CD14-positive monocyte (primary cell): ENCODE measurements around the gene DPP6. TPM values are rescaled to one million over a fixed set of nuclear protein-coding genes. Genes with fewer than 3 reads are reported as not detected.

Experiments
- DNase-seq, 3 donors: peaks; one replicate each; pipeline ENCODE4 v3.0.0-alpha.2; 2011 to 2022
- H2AFZ ChIP-seq: 2 replicates; pipeline ENCODE4 v1.6.0; 2012; ENCODE audit warnings: mild to moderate bottlenecking, low read depth, low read length, inconsistent platforms; ENCODE audit not compliant: insufficient read depth, poor library complexity, severe bottlenecking
- H3K27ac ChIP-seq, 2 donors: 1 replicate in 1 of 2; 2 replicates in 1 of 2; pipeline ENCODE4 v1.5.1; 2012 to 2013; ENCODE audit warnings: low read length in 2 of 2, control low read depth in 1 of 2, inconsistent platforms in 1 of 2, low read depth in 1 of 2, mild to moderate bottlenecking in 1 of 2
- H3K27me3 ChIP-seq, 2 donors: one replicate each; pipeline versions ENCODE4 v1.6.0 to v1.6.1; 2011 to 2013; ENCODE audit warnings: low read length in 2 of 2; ENCODE audit not compliant: control insufficient read depth in 2 of 2, insufficient read depth in 2 of 2
- H3K36me3 ChIP-seq, 2 donors: replicated peaks in 1 of 2; 1 replicate in 1 of 2; 2 replicates in 1 of 2; pipeline versions ENCODE4 v1.5.1 to v1.6.1; 2012 to 2013; ENCODE audit warnings: low read length in 2 of 2, control low read depth in 1 of 2, inconsistent platforms in 1 of 2, mild to moderate bottlenecking in 1 of 2; ENCODE audit not compliant: insufficient read depth in 2 of 2, control insufficient read depth in 1 of 2
- H3K4me1 ChIP-seq, 2 donors: 1 replicate in 1 of 2; 2 replicates in 1 of 2; pipeline versions ENCODE4 v1.5.1 to v1.6.1; 2012 to 2013; ENCODE audit warnings: low read length in 2 of 2, control low read depth in 1 of 2, inconsistent platforms in 1 of 2, mild to moderate bottlenecking in 1 of 2, moderate library complexity in 1 of 2; ENCODE audit not compliant: insufficient read depth in 2 of 2, control insufficient read depth in 1 of 2
- H3K4me2 ChIP-seq: replicated peaks from 2 replicates; pipeline ENCODE3; 2012; ENCODE audit warnings: low read length, moderate library complexity, mild to moderate bottlenecking; ENCODE audit not compliant: poor library complexity, severe bottlenecking; ENCODE audit errors: extremely low read depth
- H3K4me3 ChIP-seq, 3 experiments: fragments of 200-600 bp in 1 of 3; sonication (generic) in 1 of 3; replicated peaks in 1 of 3; 1 replicate in 2 of 3; 2 replicates in 1 of 3; pipeline ENCODE4 v1.5.1; 2011 to 2013; ENCODE audit warnings: low read length in 3 of 3, mild to moderate bottlenecking in 3 of 3, control low read depth in 2 of 3, low read depth in 2 of 3, inconsistent platforms in 1 of 3, moderate library complexity in 1 of 3
- H3K79me2 ChIP-seq: 2 replicates; pipeline ENCODE4 v1.6.0; 2012; ENCODE audit warnings: mild to moderate bottlenecking, control low read depth, inconsistent platforms, low read length, moderate library complexity; ENCODE audit not compliant: insufficient read depth
- H3K9ac ChIP-seq: 2 replicates; pipeline ENCODE4 v1.6.0; 2017; ENCODE audit warnings: low read length, mild to moderate bottlenecking; ENCODE audit not compliant: insufficient read depth, poor library complexity, severe bottlenecking
- H3K9me3 ChIP-seq, 2 donors: replicated peaks in 1 of 2; 1 replicate in 1 of 2; 2 replicates in 1 of 2; pipeline versions ENCODE4 v1.5.1 to v1.6.1; 2012 to 2013; ENCODE audit warnings: low read length in 2 of 2, control low read depth in 1 of 2; ENCODE audit not compliant: control insufficient read depth in 1 of 2, insufficient read depth in 1 of 2
- H4K20me1 ChIP-seq: 2 replicates; pipeline ENCODE4 v1.6.0; 2012; ENCODE audit warnings: mild to moderate bottlenecking, low read length, control low read depth, moderate library complexity; ENCODE audit not compliant: insufficient read depth
- H3K27ac Mint-ChIP-seq, 7 donors: one replicate each; pipeline ENCODE4 v1.8.0; 2020; ENCODE audit warnings: mild to moderate bottlenecking in 7 of 7, mixed read lengths in 7 of 7, moderate library complexity in 6 of 7, inconsistent platforms in 2 of 7
- H3K27me3 Mint-ChIP-seq, 3 donors: one replicate each; pipeline ENCODE4 v1.8.0; 2021 to 2022; ENCODE audit warnings: low read depth in 3 of 3, mild to moderate bottlenecking in 3 of 3, mixed read lengths in 3 of 3, moderate library complexity in 3 of 3, inconsistent platforms in 1 of 3
- H3K36me3 Mint-ChIP-seq, 2 donors: one replicate each; pipeline ENCODE4 v1.8.0; 2020; ENCODE audit warnings: mixed read lengths in 2 of 2, inconsistent platforms in 1 of 2, mild to moderate bottlenecking in 1 of 2
- H3K4me1 Mint-ChIP-seq: one replicate; pipeline ENCODE4 v1.8.0; 2020; ENCODE audit warnings: mild to moderate bottlenecking, mixed read lengths
- H3K4me3 Mint-ChIP-seq, 2 donors: one replicate each; pipeline ENCODE4 v1.8.0; 2020; ENCODE audit warnings: mild to moderate bottlenecking in 2 of 2, mixed read lengths in 2 of 2, moderate library complexity in 1 of 2
- H3K9me3 Mint-ChIP-seq, 7 donors: one replicate each; pipeline ENCODE4 v1.8.0; 2020 to 2022; ENCODE audit warnings: mixed read lengths in 7 of 7, mild to moderate bottlenecking in 6 of 7, moderate library complexity in 6 of 7, inconsistent platforms in 2 of 7
- WGBS: methylation state at CpG from one replicate; pipeline ENCODE4 v1.1.5; 2013; ENCODE audit warnings: missing lambda C conversion rate; ENCODE audit not compliant: insufficient coverage; 5-methylcytosine and 5-hydroxymethylcytosine counted together
- intact Hi-C, 2 donors: fragments of 100-400 bp; cut with micrococcal nuclease; formaldehyde crosslinking; loops; one replicate each; pipeline versions ENCODE4 v1.15.0 to v1.15.1; 2023
- polyA plus RNA-seq, 3 donors: library from polyadenylated mRNA; depleted of rRNA in 1 of 3; unstranded in 2 of 3; stranded (reverse) in 1 of 3; fragments of 300-500 nt in 2 of 3; fragments of >200 nt in 1 of 3; fragmentation: Illumina TruSeq in 2 of 3; gene quantifications; 1 replicate in 2 of 3; 2 replicates in 1 of 3; pipeline ENCODE4 v1.2.3, GENCODE V29; 2012 to 2021
- TF ChIP-seq, protein P1 (sequence below): fragments of 200-600 bp; IDR thresholded peaks from one replicate; pipeline ENCODE4 v1.8.0; 2022; ENCODE audit warnings: antibody characterized with exemption, mild to moderate bottlenecking

Gene DPP6
- polyA plus RNA-seq, 3 donors = not detected

DNA sequence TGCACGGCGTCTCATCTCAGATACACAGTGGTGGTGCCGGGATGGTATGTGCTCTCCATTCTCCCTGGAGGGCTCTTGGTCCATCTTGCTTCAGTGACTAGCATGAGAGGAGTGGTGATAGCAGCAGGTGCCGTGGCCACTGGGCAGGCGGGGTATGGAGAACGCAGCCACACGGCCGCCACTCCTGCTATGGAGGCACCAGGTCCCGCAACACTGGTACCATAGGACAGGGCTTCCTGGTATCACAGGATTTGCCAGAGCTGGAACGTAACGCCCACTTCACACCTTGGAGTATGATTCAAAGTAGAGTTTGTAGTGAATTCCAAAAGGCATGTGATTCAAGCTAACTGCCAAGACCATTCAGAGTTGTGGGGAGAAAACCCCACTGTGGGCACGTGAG, 284.1 kb downstream of the DPP6 start:
- TF ChIP-seq, protein P1, sequence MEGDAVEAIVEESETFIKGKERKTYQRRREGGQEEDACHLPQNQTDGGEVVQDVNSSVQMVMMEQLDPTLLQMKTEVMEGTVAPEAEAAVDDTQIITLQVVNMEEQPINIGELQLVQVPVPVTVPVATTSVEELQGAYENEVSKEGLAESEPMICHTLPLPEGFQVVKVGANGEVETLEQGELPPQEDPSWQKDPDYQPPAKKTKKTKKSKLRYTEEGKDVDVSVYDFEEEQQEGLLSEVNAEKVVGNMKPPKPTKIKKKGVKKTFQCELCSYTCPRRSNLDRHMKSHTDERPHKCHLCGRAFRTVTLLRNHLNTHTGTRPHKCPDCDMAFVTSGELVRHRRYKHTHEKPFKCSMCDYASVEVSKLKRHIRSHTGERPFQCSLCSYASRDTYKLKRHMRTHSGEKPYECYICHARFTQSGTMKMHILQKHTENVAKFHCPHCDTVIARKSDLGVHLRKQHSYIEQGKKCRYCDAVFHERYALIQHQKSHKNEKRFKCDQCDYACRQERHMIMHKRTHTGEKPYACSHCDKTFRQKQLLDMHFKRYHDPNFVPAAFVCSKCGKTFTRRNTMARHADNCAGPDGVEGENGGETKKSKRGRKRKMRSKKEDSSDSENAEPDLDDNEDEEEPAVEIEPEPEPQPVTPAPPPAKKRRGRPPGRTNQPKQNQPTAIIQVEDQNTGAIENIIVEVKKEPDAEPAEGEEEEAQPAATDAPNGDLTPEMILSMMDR = no peak
- Histone ChIP-seq H3K27me3 (no peaks in the 10 kb centered on the region), H3K4me1 (no peaks in the 10 kb centered on the region), H2AFZ (no peak overlapping the region), H3K36me3 (no peaks in the 10 kb centered on the region), H3K79me2 (no peaks in the 10 kb centered on the region), H3K27ac (no peak overlapping the region), H3K9me3 (peaks cover 34 to 38% of the 10 kb centered on the region in 2 donors), H4K20me1 (no peaks in the 10 kb centered on the region), H3K9ac (no peak overlapping the region), H3K4me3 (no peak overlapping the region), H3K4me2 (no peak overlapping the region)
- intact Hi-C loops = no loop called here
- no peak for DNase-seq
- 87% methylated on average over 10 of the region's 12 CpGs for WGBS
- no peaks in the 10 kb centered on the region for H3K36me3 Mint-ChIP-seq
- no peaks in the 10 kb centered on the region for H3K4me1 Mint-ChIP-seq
- H3K4me3 Mint-ChIP-seq = no peak overlapping the region
- no peak overlapping the region for H3K27ac Mint-ChIP-seq
- no peaks in the 10 kb centered on the region for H3K27me3 Mint-ChIP-seq
- peaks cover 5 to 38% (median 13%) of the 10 kb centered on the region in 7 donors for H3K9me3 Mint-ChIP-seq

DNA sequence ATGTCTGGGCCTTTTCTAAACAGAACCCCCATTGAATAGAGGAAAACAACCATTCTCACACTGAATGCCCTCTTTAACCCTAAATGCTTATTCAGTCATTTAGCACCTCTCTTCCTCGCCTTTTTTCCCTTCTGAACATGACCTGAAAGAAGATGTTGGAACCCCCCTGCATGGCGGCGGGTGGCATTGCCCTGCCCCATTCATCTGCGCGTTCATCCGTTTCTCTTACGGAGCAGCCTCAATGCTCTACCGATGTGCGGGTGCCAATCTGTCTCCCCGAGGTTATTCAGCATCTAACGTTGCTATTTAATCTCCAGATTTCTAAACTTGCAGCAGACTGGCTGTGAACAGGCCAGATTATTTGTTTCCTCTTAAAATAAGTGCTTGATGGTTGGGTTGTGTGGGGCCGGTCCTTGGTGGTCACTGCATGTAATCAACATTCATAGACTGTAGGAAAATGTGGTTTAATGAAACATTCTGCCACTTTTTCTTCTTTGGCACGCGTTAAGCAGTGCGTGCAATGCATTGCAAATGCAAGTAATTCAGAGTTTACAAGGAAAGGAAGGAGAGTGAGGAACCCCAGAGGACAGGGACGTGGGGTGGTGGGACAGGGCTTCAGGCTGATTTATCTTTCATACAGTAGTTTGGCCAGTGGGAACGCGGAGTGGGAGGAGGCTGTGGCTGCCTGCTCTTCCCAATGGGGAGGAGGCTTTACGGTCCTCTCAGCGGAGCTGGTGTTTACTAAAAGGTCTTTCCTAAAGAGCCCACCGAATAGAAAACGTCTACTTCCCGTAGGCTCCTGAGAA, 286.7 kb downstream of the DPP6 start:
- H4K20me1 ChIP-seq = no peaks in the 10 kb centered on the region
- intact Hi-C loops = no loop called here
- peaks cover 39 to 40% of the 10 kb centered on the region in 2 donors for H3K9me3 ChIP-seq
- H3K27ac Mint-ChIP-seq = no peak overlapping the region
- H3K4me1 ChIP-seq = no peaks in the 10 kb centered on the region
- H3K79me2 ChIP-seq = no peaks in the 10 kb centered on the region
- no peak overlapping the region for H3K4me3 ChIP-seq
- WGBS = 76% methylated on average over 16 of the region's 23 CpGs
- no peak overlapping the region for H2AFZ ChIP-seq
- H3K36me3 ChIP-seq = no peaks in the 10 kb centered on the region
- H3K27ac ChIP-seq = no peak overlapping the region
- no peaks in the 10 kb centered on the region for H3K4me1 Mint-ChIP-seq
- DNase-seq = no peak
- TF ChIP-seq, protein P1 = no peak
- H3K36me3 Mint-ChIP-seq = no peaks in the 10 kb centered on the region
- no peak overlapping the region for H3K9ac ChIP-seq
- no peaks in the 10 kb centered on the region for H3K27me3 ChIP-seq
- H3K4me2 ChIP-seq = no peak overlapping the region
- H3K9me3 Mint-ChIP-seq = peaks cover 7 to 35% (median 12%) of the 10 kb centered on the region in 7 donors
- no peak overlapping the region for H3K4me3 Mint-ChIP-seq
- H3K27me3 Mint-ChIP-seq = peaks cover 0 to 2% (median 0%) of the 10 kb centered on the region in 3 donors
